Psoas muscle (tissue), 8 donors: ENCODE results near the gene WHRN. TPM values are rescaled to one million over a fixed set of nuclear protein-coding genes. Genes with fewer than 3 reads are reported as not detected.

Source experiments
- ATAC-seq, 4 donors: fragments of 200-7000 bp; cut with Tn5 transposase; one replicate each; pipeline ENCODE4 v1.9.1; 2020; ENCODE audit warnings: moderate library complexity in 3 of 4, mild to moderate bottlenecking in 2 of 4
- DNase-seq, 2 donors: peaks; one replicate each; pipeline ENCODE4 v3.0.0-alpha.2; 2020
- H3K27ac ChIP-seq: fragments of 200-600 bp; one replicate; pipeline ENCODE4 v1.8.0; 2022
- H3K27me3 ChIP-seq, 3 donors: fragments of 200-600 bp in 1 of 3; one replicate each; pipeline versions ENCODE4 v1.6.1 to v1.8.0; 2013 to 2022; ENCODE audit warnings: low read length in 2 of 3, mild to moderate bottlenecking in 2 of 3, moderate library complexity in 1 of 3; ENCODE audit not compliant: insufficient read depth in 3 of 3
- H3K36me3 ChIP-seq, 2 donors: fragments of 200-600 bp in 1 of 2; one replicate each; pipeline versions ENCODE4 v1.6.1 to v1.8.0; 2013 to 2022; ENCODE audit warnings: low read depth in 1 of 2, mild to moderate bottlenecking in 1 of 2, moderate library complexity in 1 of 2; ENCODE audit not compliant: insufficient read depth in 1 of 2
- H3K4me1 ChIP-seq: fragments of 200-600 bp; one replicate; pipeline ENCODE4 v1.8.0; 2022
- H3K4me3 ChIP-seq: fragments of 200-600 bp; one replicate; pipeline ENCODE4 v1.8.0; 2022; ENCODE audit warnings: mild to moderate bottlenecking
- H3K9me3 ChIP-seq: fragments of 200-600 bp; one replicate; pipeline ENCODE4 v1.8.0; 2022
- CTCF ChIP-seq: fragments of 200-600 bp; IDR thresholded peaks from one replicate; pipeline ENCODE4 v1.8.0; 2022; ENCODE audit warnings: antibody characterized with exemption
- WGBS, 3 donors: extraction: QIAGEN DNeasy Blood & Tissue Kit; methylation state at CpG; one replicate each; pipeline versions ENCODE4 v1.1.6 to v1.1.7; 2013; 5-methylcytosine and 5-hydroxymethylcytosine counted together
- intact Hi-C, 2 donors: fragments of 100-400 bp; cut with DNase I; formaldehyde crosslinking; loops; one replicate each; pipeline versions ENCODE4 v1.11.0 to v1.14.2; 2022
- polyA plus RNA-seq, 3 donors: library from polyadenylated mRNA; stranded (reverse); fragments of 200-250 nt; gene quantifications; one replicate each; pipeline ENCODE4 v1.2.3, GENCODE V29; 2013
- total RNA-seq, 4 donors: library from RNA; stranded (reverse); fragmentation: NEBNext Ultra II Directional in 2 of 4; extraction: Animal tissue kit (Norgen Biotek cat#: 25700) in 2 of 4; gene quantifications; one replicate each; pipeline versions ENCODE4 v1.2.1 to v1.2.4, GENCODE V29; 2021 to 2023
- donor health status: healthy with polysubstance abuse.
- donor health status: DM: no; HTN: no; CAD: no; lungs with moderate emphysema.
- donor health status: Bipolar disorder and iron deficiency.
- donor health status: healthy.
- donor health status: DM: yes; HTN: yes; CAD: no.
- donor health status: DM: no; HTN: no; CAD: no.
- donor health status: DM: no; HTN: no; CAD: no.
- donor health status: DM: yes; HTN: yes; CAD: no.

Gene WHRN
- total and polyA plus RNA-seq, 7 donors: 0.07 to 0.62 (median 0.15) TPM

DNA sequence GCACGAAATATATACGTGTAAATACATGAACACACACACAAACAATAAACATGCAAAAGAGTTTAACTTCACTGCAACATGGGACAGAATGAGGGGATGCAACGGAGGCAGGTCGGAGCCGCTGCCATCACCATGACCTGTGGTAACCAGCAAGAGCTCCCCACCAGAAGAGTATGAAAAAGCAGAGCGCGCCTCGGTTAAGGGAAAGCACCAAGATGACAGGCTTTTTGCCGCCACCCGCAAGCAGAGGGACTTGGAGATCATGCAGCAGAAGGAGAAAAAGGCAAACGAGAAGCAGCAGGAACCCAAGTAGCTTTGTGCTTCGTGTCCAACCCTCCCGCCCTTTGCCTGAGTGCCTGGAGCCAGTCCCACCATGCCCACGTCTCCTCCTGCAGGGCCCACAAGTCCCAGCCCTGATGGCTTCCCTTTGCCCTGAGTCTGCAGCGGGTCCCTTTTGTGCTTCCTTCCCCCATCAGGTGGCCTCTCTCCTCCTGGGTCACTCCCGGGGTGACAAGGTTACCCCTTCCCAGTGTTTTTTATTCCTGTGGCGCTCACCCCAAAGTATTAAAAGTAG is 13.8 kb downstream of the WHRN start:
- Histone ChIP-seq H3K27ac (no peak overlapping the region), H3K9me3 (no peaks in the 10 kb centered on the region), H3K4me1 (no peaks in the 10 kb centered on the region), H3K27me3 (peaks cover 0 to 2% (median 0%) of the 10 kb centered on the region in 3 donors), H3K36me3 (no peaks in the 10 kb centered on the region), H3K4me3 (no peak overlapping the region)
- ATAC-seq (no peak), DNase-seq (no peak)
- 73 to 78% (median 76%) methylated on average over 17 of the region's 17 CpGs for WGBS, 3 donors
- intact Hi-C loops: no loop called here
- no peak for TF ChIP-seq CTCF

DNA sequence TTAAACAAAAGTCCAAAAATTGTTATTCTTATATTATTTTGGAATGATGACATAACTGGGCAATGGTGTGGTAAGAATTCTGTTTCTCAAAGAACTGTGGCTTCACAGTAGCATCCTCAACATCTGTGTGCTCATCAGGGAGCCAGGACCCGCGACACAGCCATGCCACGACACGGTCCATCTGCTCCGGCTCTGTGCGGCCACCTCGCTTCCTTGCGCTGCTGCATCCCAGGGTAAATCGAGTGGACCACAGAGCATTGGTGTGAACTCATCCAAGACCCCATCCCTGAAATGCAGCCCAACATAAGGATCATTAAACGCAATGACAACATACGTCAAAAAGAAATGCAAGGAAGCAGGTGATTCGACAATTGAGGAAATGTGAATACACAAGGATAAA is 15.3 kb downstream of the WHRN start:
- H3K36me3 ChIP-seq: no peaks in the 10 kb centered on the region
- DNase-seq: no peak
- H3K9me3 ChIP-seq: no peaks in the 10 kb centered on the region
- ATAC-seq: no peak
- no peak overlapping the region for H3K27ac ChIP-seq
- 85 to 87% (median 86%) methylated on average over 12 of the region's 12 CpGs for WGBS, 3 donors
- intact Hi-C loops: loop anchor here (2.0 to 10.0 kb wide), 3 partner anchors 163 to 425 kb away; partner anchors contain the start of gene TEX53 (in 1 of the 2)
- no peak overlapping the region for H3K4me3 ChIP-seq
- H3K4me1 ChIP-seq: no peaks in the 10 kb centered on the region
- no peak for TF ChIP-seq CTCF
- peaks cover 0 to 2% (median 0%) of the 10 kb centered on the region in 3 donors for H3K27me3 ChIP-seq

- intact Hi-C loops: loop anchor here (2.0 to 10.0 kb wide), 3 partner anchors 164 to 426 kb away; partner anchors contain the start of gene TEX53 (in 1 of the 2)
- Histone ChIP-seq H3K27me3 (no peaks in the 10 kb centered on the region), H3K9me3 (no peaks in the 10 kb centered on the region), H3K27ac (no peak overlapping the region), H3K36me3 (no peaks in the 10 kb centered on the region), H3K4me3 (no peak overlapping the region), H3K4me1 (no peaks in the 10 kb centered on the region)
- 66 to 77% (median 70%) methylated on average over 7 of the region's 7 CpGs for WGBS, 3 donors
- TF ChIP-seq CTCF: no peak
- DNase-seq: no peak
- ATAC-seq: no peak
Measured at GRCh38 chr9:114488398-114489129, 16.7 kb downstream of the WHRN start.

DNA sequence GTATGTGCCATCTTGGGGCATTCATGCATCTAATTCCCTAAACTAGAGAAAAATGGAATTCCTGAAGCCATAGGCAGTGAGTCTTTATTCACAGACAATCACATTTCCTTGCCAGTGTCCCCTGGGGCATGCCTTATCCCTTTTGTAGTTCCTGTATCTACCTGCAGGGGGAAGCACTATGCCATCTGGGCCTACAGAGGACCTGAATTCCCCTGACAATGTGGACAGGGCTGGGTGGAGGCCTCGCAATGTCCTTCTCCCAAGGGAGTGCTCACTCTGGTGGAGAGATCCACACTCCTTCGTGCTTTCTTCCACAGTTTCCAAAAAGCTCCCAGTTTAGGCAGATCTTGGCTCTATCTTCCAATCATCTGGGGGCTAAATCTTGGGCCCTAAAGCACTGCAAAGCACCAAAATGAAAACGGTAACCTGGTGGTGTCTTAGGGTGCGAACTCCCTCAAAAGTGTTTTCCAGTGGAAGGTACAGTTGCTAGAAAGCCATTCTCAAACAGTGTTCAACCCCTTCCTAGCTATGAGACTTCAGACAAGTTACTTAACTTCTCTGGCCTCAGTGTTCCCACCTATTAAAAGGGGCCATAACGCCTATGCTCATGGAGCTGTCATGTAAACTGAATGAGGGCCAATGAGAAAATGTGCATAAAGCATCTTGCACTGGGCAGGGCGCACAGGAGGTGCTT is 17.5 kb downstream of the WHRN start:
- DNase-seq: no peak
- no peaks in the 10 kb centered on the region for H3K9me3 ChIP-seq
- WGBS, 3 donors: 67 to 71% (median 68%) methylated on average over 6 of the region's 6 CpGs
- ATAC-seq: peak; percentile 69 to 83 (median 80)
- H3K27me3 ChIP-seq: no peaks in the 10 kb centered on the region
- no peak overlapping the region for H3K27ac ChIP-seq
- no peaks in the 10 kb centered on the region for H3K4me1 ChIP-seq
- no peaks in the 10 kb centered on the region for H3K36me3 ChIP-seq
- H3K4me3 ChIP-seq: no peak overlapping the region
- TF ChIP-seq CTCF: peak; percentile 62
- intact Hi-C loops: loop anchor here (2.0 to 10.0 kb wide), 3 partner anchors 165 to 427 kb away; partner anchors contain the start of gene TEX53 (in 1 of the 2)
